K562 (cell line): Measurements from ENCODE around the gene U2AF1L4. TPM values are rescaled to one million over a fixed set of nuclear protein-coding genes. Genes with fewer than 3 reads are reported as not detected.

Experiments used
- CBX8 ChIP-seq: fragments of 200-600 bp; sonication (generic); IDR thresholded peaks from 2 replicates; pipeline ENCODE4 v1.6.1; 2012; ENCODE audit warnings: borderline replicate concordance, mixed run types, low read depth, mild to moderate bottlenecking, moderate library complexity, mixed read lengths, low read length, control low read depth, inconsistent platforms; ENCODE audit not compliant: poor library complexity, severe bottlenecking; ENCODE audit errors: extremely low read depth
- CCNT2 ChIP-seq: IDR thresholded peaks from 2 replicates; pipeline ENCODE4 v1.6.1; 2011; ENCODE audit warnings: borderline replicate concordance, low read depth, mild to moderate bottlenecking, moderate library complexity, mixed read lengths, low read length; ENCODE audit not compliant: insufficient read length; ENCODE audit errors: extremely low read depth
- FIP1L1 ChIP-seq: fragments of 200-400 bp; formaldehyde crosslinking; IDR thresholded peaks from 2 replicates; pipeline ENCODE4 v1.6.1; 2018; ENCODE audit warnings: mild to moderate bottlenecking, low read depth, low read length; ENCODE audit not compliant: poor library complexity, severe bottlenecking
- GABPB1 ChIP-seq: sonication (generic); formaldehyde crosslinking; IDR thresholded peaks from 2 replicates; pipeline ENCODE4 v1.8.0; 2022; ENCODE audit warnings: mild to moderate bottlenecking, missing genetic modification reagents
- HNRNPL ChIP-seq: fragments of 200-400 bp; formaldehyde crosslinking; IDR thresholded peaks from 2 replicates; pipeline ENCODE4 v1.6.1; 2017; ENCODE audit warnings: low read depth, mild to moderate bottlenecking, low read length
- MAFF ChIP-seq: IDR thresholded peaks from 2 replicates; pipeline ENCODE4 v1.6.1; 2012; ENCODE audit warnings: low read length, improper control_type of control experiment
- MED1 ChIP-seq: sonication (generic); formaldehyde crosslinking; IDR thresholded peaks from 2 replicates; pipeline ENCODE4 v1.8.1; 2023; ENCODE audit warnings: missing genetic modification reagents, borderline replicate concordance
- MTA1 ChIP-seq: fragments of 450-650 bp; IDR thresholded peaks from 2 replicates; pipeline ENCODE4 v1.6.1; 2017; ENCODE audit warnings: borderline replicate concordance
- PHF21A ChIP-seq: fragments of 450-650 bp; IDR thresholded peaks from 2 replicates; pipeline ENCODE4 v1.6.1; 2017; ENCODE audit warnings: low read depth, borderline replicate concordance
- RBFOX2 ChIP-seq: fragments of 200-400 bp; formaldehyde crosslinking; IDR thresholded peaks from 2 replicates; pipeline ENCODE4 v1.6.1; 2017; ENCODE audit warnings: low read depth, mild to moderate bottlenecking, low read length, moderate library complexity
- SIN3A ChIP-seq, 2 experiments: fragments of 150-350 bp in 1 of 2; IDR thresholded peaks; 2 replicates each; pipeline ENCODE4 v1.6.1; 2011 to 2016; ENCODE audit warnings: borderline replicate concordance in 2 of 2, low read depth in 2 of 2, low read length in 2 of 2, mild to moderate bottlenecking in 2 of 2, moderate library complexity in 2 of 2; ENCODE audit not compliant: control insufficient read depth in 1 of 2
- TRIM24 ChIP-seq, 2 experiments: fragments of 450-650 bp; IDR thresholded peaks; 2 replicates each; pipeline ENCODE4 v1.6.1; 2016
- YBX1 ChIP-seq: fragments of 450-650 bp; IDR thresholded peaks from 2 replicates; pipeline ENCODE4 v1.7.1; 2016; ENCODE audit warnings: mild to moderate bottlenecking
- ZKSCAN1 ChIP-seq: fragments of 150-350 bp; IDR thresholded peaks from 2 replicates; pipeline ENCODE4 v1.6.1; 2016; ENCODE audit warnings: low read depth, low read length
- ZNF175 ChIP-seq: fragments of 200-800 bp; sonication (Bioruptor generic); IDR thresholded peaks from 2 replicates; pipeline ENCODE4 v1.6.1; 2016; ENCODE audit warnings: low read depth, mild to moderate bottlenecking, missing genetic modification characterization, missing compliant biosample characterization
- ZNF23 ChIP-seq: fragments of 250-450 bp; sonication (Bioruptor Pico); IDR thresholded peaks from 2 replicates; pipeline ENCODE4 v1.4.0; 2020; ENCODE audit warnings: mild to moderate bottlenecking
- ZNF445 ChIP-seq: fragments of 250-450 bp; sonication (Bioruptor Pico); IDR thresholded peaks from 2 replicates; pipeline ENCODE4 v1.4.0; 2020; ENCODE audit warnings: low read depth, mild to moderate bottlenecking, moderate library complexity
- ZNF589 ChIP-seq: fragments of 200-800 bp; sonication (Bioruptor generic); IDR thresholded peaks from 2 replicates; pipeline ENCODE4 v1.6.1; 2016; ENCODE audit warnings: low read depth, missing genetic modification characterization, missing compliant biosample characterization
- ZNF717 ChIP-seq: fragments of 250-450 bp; sonication (Bioruptor Pico); IDR thresholded peaks from 2 replicates; pipeline ENCODE4 v1.5.0; 2021
- ZNF766 ChIP-seq: fragments of 200-800 bp; sonication (Bioruptor generic); conservative IDR thresholded peaks from 2 replicates; pipeline ENCODE4 v1.6.1; 2016; ENCODE audit warnings: missing genetic modification characterization, missing compliant biosample characterization
- polyA plus RNA-seq, 8 experiments: library from polyadenylated mRNA; depleted of rRNA in 4 of 8; stranded (reverse) in 5 of 8; unstranded in 3 of 8; fragments of >200 nt; fragmentation: Nextera tagmentation in 2 of 8; fragmentation: Illumina TruSeq in 1 of 8; extraction: Ambion mirVana in 2 of 8; extraction: Trizol in 1 of 8; gene quantifications; 2 replicates each; pipeline versions ENCODE4 v1.2.1 to v1.2.3, GENCODE V29; 2011 to 2014; ENCODE audit warnings: inconsistent platforms in 1 of 8, missing spikeins in 1 of 8
- total RNA-seq, 7 experiments: library from RNA; depleted of rRNA in 6 of 7; stranded (reverse); fragments of >200 nt in 6 of 7; fragmentation: Illumina TruSeq in 2 of 7; extraction: Trizol in 2 of 7; gene quantifications; 2 replicates each; pipeline versions ENCODE4 v1.2.1 to v1.2.3, GENCODE V29; 2011 to 2021; ENCODE audit warnings: low replicate concordance in 1 of 7
- TF ChIP-seq, protein P1 (sequence below): conservative IDR thresholded peaks from 2 replicates; pipeline ENCODE4 v1.6.1; 2011; ENCODE audit warnings: low read depth, mild to moderate bottlenecking, low read length; ENCODE audit not compliant: control insufficient read depth
- TF ChIP-seq, protein P2 (sequence below): IDR thresholded peaks from 2 replicates; pipeline ENCODE4 v1.6.1; 2016; ENCODE audit warnings: missing genetic modification characterization, missing compliant biosample characterization
- TF ChIP-seq, protein P3 (sequence below): sonication (generic); formaldehyde crosslinking; IDR thresholded peaks from 2 replicates; pipeline ENCODE4 v1.8.0; 2022; ENCODE audit warnings: mild to moderate bottlenecking, low read depth, missing genetic modification reagents

U2AF1L4 gene
- total and polyA plus RNA-seq, 9 of the 15 experiments (the other 6 are each of a cell fraction or from before 2014, with no cell fraction given), result 8.4 to 19.5 (median 12.6) TPM

DNA sequence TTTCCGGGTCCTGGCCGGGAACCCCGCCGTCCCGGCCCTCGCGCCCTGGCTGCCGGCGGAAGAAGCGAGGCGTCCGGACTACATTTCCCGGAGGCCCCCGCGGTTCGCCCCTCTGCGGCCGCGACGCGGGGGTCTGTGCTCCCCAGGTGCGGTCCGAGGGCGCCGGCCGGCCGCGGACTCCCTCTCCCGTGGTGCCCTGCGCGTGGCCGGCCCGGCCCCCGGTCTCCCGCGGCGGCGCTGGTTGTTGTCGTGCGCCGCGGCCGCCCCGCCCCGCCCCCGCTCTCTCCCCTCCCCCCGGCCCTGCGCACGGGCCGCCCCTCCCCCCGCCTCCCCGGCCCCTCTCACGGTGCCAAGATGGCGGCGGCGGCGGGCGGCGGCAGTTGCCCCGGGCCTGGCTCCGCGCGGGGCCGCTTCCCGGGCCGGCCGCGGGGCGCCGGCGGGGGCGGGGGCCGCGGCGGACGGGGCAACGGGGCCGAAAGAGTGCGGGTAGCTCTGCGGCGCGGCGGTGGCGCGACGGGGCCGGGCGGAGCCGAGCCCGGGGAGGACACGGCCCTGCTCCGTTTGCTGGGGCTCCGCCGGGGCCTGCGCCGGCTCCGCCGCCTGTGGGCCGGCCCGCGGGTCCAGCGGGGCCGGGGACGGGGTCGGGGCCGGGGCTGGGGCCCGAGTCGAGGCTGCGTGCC, 27.4 kb downstream of the U2AF1L4 start, which contains the start of gene KMT2B (continued):
- TF ChIP-seq, protein P1, sequence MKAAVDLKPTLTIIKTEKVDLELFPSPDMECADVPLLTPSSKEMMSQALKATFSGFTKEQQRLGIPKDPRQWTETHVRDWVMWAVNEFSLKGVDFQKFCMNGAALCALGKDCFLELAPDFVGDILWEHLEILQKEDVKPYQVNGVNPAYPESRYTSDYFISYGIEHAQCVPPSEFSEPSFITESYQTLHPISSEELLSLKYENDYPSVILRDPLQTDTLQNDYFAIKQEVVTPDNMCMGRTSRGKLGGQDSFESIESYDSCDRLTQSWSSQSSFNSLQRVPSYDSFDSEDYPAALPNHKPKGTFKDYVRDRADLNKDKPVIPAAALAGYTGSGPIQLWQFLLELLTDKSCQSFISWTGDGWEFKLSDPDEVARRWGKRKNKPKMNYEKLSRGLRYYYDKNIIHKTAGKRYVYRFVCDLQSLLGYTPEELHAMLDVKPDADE, result peak; percentile 89
- no peak for TF ChIP-seq ZNF766 (CRISPR knock-in tag)
- TF ChIP-seq, protein P2, sequence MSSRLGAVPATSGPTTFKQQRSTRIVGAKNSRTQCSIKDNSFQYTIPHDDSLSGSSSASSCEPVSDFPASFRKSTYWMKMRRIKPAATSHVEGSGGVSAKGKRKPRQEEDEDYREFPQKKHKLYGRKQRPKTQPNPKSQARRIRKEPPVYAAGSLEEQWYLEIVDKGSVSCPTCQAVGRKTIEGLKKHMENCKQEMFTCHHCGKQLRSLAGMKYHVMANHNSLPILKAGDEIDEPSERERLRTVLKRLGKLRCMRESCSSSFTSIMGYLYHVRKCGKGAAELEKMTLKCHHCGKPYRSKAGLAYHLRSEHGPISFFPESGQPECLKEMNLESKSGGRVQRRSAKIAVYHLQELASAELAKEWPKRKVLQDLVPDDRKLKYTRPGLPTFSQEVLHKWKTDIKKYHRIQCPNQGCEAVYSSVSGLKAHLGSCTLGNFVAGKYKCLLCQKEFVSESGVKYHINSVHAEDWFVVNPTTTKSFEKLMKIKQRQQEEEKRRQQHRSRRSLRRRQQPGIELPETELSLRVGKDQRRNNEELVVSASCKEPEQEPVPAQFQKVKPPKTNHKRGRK (tag), result no peak
- TF ChIP-seq CBX8, result no peak
- TF ChIP-seq ZNF445 (CRISPR knock-in tag), result no peak
- TF ChIP-seq CCNT2, result peak; percentile 61
- TF ChIP-seq GABPB1 (CRISPR knock-in tag), result no peak
- no peak for TF ChIP-seq HNRNPL
- TF ChIP-seq ZNF23, result no peak
- TF ChIP-seq ZNF717 (CRISPR knock-in tag), result no peak
- peak; percentile 67 for TF ChIP-seq RBFOX2
- TF ChIP-seq ZNF589 (CRISPR knock-in tag), result peak; percentile 69; the same call in 1 of the 2 replicates
- TF ChIP-seq, protein P3, sequence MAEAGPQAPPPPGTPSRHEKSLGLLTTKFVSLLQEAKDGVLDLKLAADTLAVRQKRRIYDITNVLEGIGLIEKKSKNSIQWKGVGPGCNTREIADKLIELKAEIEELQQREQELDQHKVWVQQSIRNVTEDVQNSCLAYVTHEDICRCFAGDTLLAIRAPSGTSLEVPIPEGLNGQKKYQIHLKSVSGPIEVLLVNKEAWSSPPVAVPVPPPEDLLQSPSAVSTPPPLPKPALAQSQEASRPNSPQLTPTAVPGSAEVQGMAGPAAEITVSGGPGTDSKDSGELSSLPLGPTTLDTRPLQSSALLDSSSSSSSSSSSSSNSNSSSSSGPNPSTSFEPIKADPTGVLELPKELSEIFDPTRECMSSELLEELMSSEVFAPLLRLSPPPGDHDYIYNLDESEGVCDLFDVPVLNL, result no peak
- no peak for TF ChIP-seq MED1 (CRISPR knock-in tag)
- TF ChIP-seq TRIM24 (IDR thresholded peaks at IDR 0.05), result no peak
- TF ChIP-seq PHF21A, result no peak
- peak; percentile 6 for TF ChIP-seq FIP1L1
- TF ChIP-seq MAFF, result no peak
- TF ChIP-seq SIN3A (IDR thresholded peaks at IDR 0.05; ENCODE audit: borderline replicate concordance in 2 of 2, control insufficient read depth in 1 of 2, low read depth in 2 of 2, low read length in 2 of 2), result peak in 1 of 2 experiments; percentile 24; a peak in 1 of 4 replicates
- TF ChIP-seq YBX1, result no peak
- TF ChIP-seq MTA1, result 0 out of 2 replicates have a peak, but pooled peaks have one; percentile 2
- TF ChIP-seq ZKSCAN1, result no peak
- TF ChIP-seq ZNF175, result no peak
